Caco-2 (cell line): Measurements from ENCODE around the gene PLA2G2F. TPM values are rescaled to one million over a fixed set of nuclear protein-coding genes. Genes with fewer than 3 reads are reported as not detected.

Experiments used
- BruUV-seq: library from RNA; stranded (reverse); fragments of 400-500 nt; replicated peaks from 2 replicates; lab custom pipeline; 2021; lab: Mats Ljungman, UMichigan
- CTCF ChIA-PET: fragments of 300-600 bp; sonication (Branson Sonifier 250); formaldehyde crosslinking; loops from one replicate; lab custom pipeline; 2022; ENCODE audit warnings: antibody characterized with exemption; lab: Charles Lee
- POLR2A ChIA-PET: fragments of 300-600 bp; sonication (Branson Sonifier 250); formaldehyde crosslinking; loops from one replicate; lab custom pipeline; 2022; ENCODE audit warnings: antibody characterized with exemption; lab: Charles Lee
- DNase-seq, 2 experiments: peaks; one replicate each; pipeline versions ENCODE4 v3.0.0 to v3.0.0-alpha.2; 2020 to 2022
- H3K27me3 ChIP-seq: replicated peaks from 2 replicates; pipeline ENCODE4 v1.6.0; 2011; ENCODE audit warnings: low read length; ENCODE audit not compliant: control insufficient read depth, insufficient read depth
- H3K36me3 ChIP-seq: 2 replicates; pipeline ENCODE4 v1.5.1; 2011; ENCODE audit warnings: low read length; ENCODE audit not compliant: control insufficient read depth, insufficient read depth
- H3K4me1 ChIP-seq: fragments of 250-450 bp; sonication (Bioruptor Pico); 2 replicates; pipeline ENCODE4 v1.5.1; 2020; ENCODE audit warnings: mild to moderate bottlenecking
- H3K4me3 ChIP-seq: 2 replicates; pipeline ENCODE4 v1.5.1; 2011; ENCODE audit warnings: low read depth, mild to moderate bottlenecking, control low read depth, low read length
- H3K9me3 ChIP-seq: fragments of 250-450 bp; sonication (Bioruptor Pico); 2 replicates; pipeline ENCODE4 v1.5.1; 2020; ENCODE audit warnings: mild to moderate bottlenecking, moderate library complexity
- H3K27ac Mint-ChIP-seq: one replicate; pipeline ENCODE4 v1.8.0; 2022; ENCODE audit warnings: mixed read lengths; ENCODE audit not compliant: unreplicated experiment
- H3K27me3 Mint-ChIP-seq: one replicate; pipeline ENCODE4 v1.8.0; 2022; ENCODE audit warnings: mixed read lengths; ENCODE audit not compliant: insufficient read depth, unreplicated experiment
- H3K36me3 Mint-ChIP-seq: one replicate; pipeline ENCODE4 v1.8.0; 2022; ENCODE audit warnings: mild to moderate bottlenecking, mixed read lengths; ENCODE audit not compliant: insufficient read depth, unreplicated experiment
- H3K4me1 Mint-ChIP-seq: one replicate; pipeline ENCODE4 v1.8.0; 2022; ENCODE audit warnings: low read depth, mixed read lengths; ENCODE audit not compliant: unreplicated experiment
- H3K4me3 Mint-ChIP-seq: one replicate; pipeline ENCODE4 v1.8.0; 2022; ENCODE audit warnings: mild to moderate bottlenecking, moderate library complexity, mixed read lengths; ENCODE audit not compliant: unreplicated experiment
- H3K9me3 Mint-ChIP-seq: one replicate; pipeline ENCODE4 v1.8.0; 2022; ENCODE audit warnings: mixed read lengths; ENCODE audit not compliant: unreplicated experiment
- CTCF ChIP-seq, 2 experiments: fragments of 200-600 bp in 1 of 2; IDR thresholded peaks; 1 replicate in 1 of 2; 2 replicates in 1 of 2; pipeline versions ENCODE4 v1.5.1 to v1.8.0; 2011 to 2022; ENCODE audit warnings: antibody characterized with exemption in 1 of 2, control low read depth in 1 of 2, inconsistent platforms in 1 of 2, low read depth in 1 of 2, low read length in 1 of 2, mild to moderate bottlenecking in 1 of 2, moderate library complexity in 1 of 2; ENCODE audit not compliant: insufficient read depth in 1 of 2, severe bottlenecking in 1 of 2, unreplicated experiment in 1 of 2
- intact Hi-C: fragments of 100-400 bp; cut with micrococcal nuclease; formaldehyde crosslinking; loops from one replicate; pipeline ENCODE4 v1.10.0; 2022; ENCODE audit not compliant: unreplicated experiment
- total RNA-seq: library from RNA; stranded (reverse); gene quantifications from 2 replicates; pipeline ENCODE4 v1.2.3, GENCODE V29; 2022

PLA2G2F gene
- total RNA-seq, 1 experiment from 2014 or later = not detected

GRCh38 chr1:20120796-20121195 lies 18.3 kb upstream of the PLA2G2F start:
- no peaks in the 10 kb centered on the region for H3K27me3 ChIP-seq
- DNase-seq = no peak
- no peak overlapping the region for H3K4me3 ChIP-seq
- H3K36me3 Mint-ChIP-seq = no peaks in the 10 kb centered on the region
- H3K27me3 Mint-ChIP-seq = peaks cover 6% of the 10 kb centered on the region
- H3K9me3 Mint-ChIP-seq = no peaks in the 10 kb centered on the region
- TF ChIP-seq CTCF (IDR thresholded peaks at IDR 0.05; ENCODE audit: insufficient read depth in 1 of 2, low read depth in 1 of 2, low read length in 1 of 2, severe bottlenecking in 1 of 2, unreplicated experiment in 1 of 2) = no peak
- POLR2A ChIA-PET = no interaction called here
- H3K4me1 Mint-ChIP-seq = no peaks in the 10 kb centered on the region
- CTCF ChIA-PET = no interaction called here
- H3K27ac Mint-ChIP-seq = no peak overlapping the region
- no peak overlapping the region for H3K4me3 Mint-ChIP-seq
- BruUV-seq = no TSS peak
- intact Hi-C loops = no loop called here
- no peaks in the 10 kb centered on the region for H3K4me1 ChIP-seq
- no peaks in the 10 kb centered on the region for H3K36me3 ChIP-seq
- H3K9me3 ChIP-seq = no peaks in the 10 kb centered on the region

- Mint-ChIP-seq H3K4me3 (no peak overlapping the region), H3K27ac (no peak overlapping the region), H3K36me3 (no peaks in the 10 kb centered on the region), H3K4me1 (no peaks in the 10 kb centered on the region), H3K9me3 (no peaks in the 10 kb centered on the region), H3K27me3 (peaks cover 3% of the 10 kb centered on the region)
- Histone ChIP-seq H3K9me3 (no peaks in the 10 kb centered on the region), H3K36me3 (no peaks in the 10 kb centered on the region), H3K4me3 (no peak overlapping the region), H3K4me1 (no peaks in the 10 kb centered on the region), H3K27me3 (no peaks in the 10 kb centered on the region)
- CTCF ChIA-PET = no interaction called here
- intact Hi-C loops = no loop called here
- POLR2A ChIA-PET = no interaction called here
- DNase-seq = no peak
- BruUV-seq = no TSS peak
- TF ChIP-seq CTCF (IDR thresholded peaks at IDR 0.05; ENCODE audit: insufficient read depth in 1 of 2, low read depth in 1 of 2, low read length in 1 of 2, severe bottlenecking in 1 of 2, unreplicated experiment in 1 of 2) = no peak
These were observed 15.2 kb upstream of the PLA2G2F start for GRCh38 chr1:20123722-20124455.

- TF ChIP-seq CTCF (IDR thresholded peaks at IDR 0.05; ENCODE audit: insufficient read depth in 1 of 2, low read depth in 1 of 2, low read length in 1 of 2, severe bottlenecking in 1 of 2, unreplicated experiment in 1 of 2) = no peak
- Mint-ChIP-seq H3K27ac (no peak overlapping the region), H3K9me3 (no peaks in the 10 kb centered on the region), H3K4me1 (no peaks in the 10 kb centered on the region), H3K36me3 (no peaks in the 10 kb centered on the region), H3K4me3 (no peak overlapping the region), H3K27me3 (peaks cover 3% of the 10 kb centered on the region)
- POLR2A ChIA-PET = no interaction called here
- Histone ChIP-seq H3K27me3 (no peaks in the 10 kb centered on the region), H3K9me3 (no peaks in the 10 kb centered on the region), H3K4me3 (no peak overlapping the region), H3K36me3 (no peaks in the 10 kb centered on the region), H3K4me1 (no peaks in the 10 kb centered on the region)
- CTCF ChIA-PET = no interaction called here
- no TSS peak for BruUV-seq
- intact Hi-C loops = no loop called here
- DNase-seq = no peak
These were observed 14.6 kb upstream of the PLA2G2F start for GRCh38 chr1:20124456-20125057.
